LHCN-M2 (cell line): ENCODE measurements around the gene DNMT3A. TPM values are rescaled to one million over a fixed set of nuclear protein-coding genes. Genes with fewer than 3 reads are reported as not detected.

Experiments
- DNase-seq: peaks from one replicate; pipeline ENCODE4 v3.0.0-alpha.2; 2012; ENCODE audit warnings: low read depth
- polyA plus RNA-seq: library from polyadenylated mRNA; unstranded; fragments of >200 nt; gene quantifications from one replicate; pipeline ENCODE4 v1.2.1, GENCODE V29; 2012; ENCODE audit warnings: missing spikeins
- total RNA-seq: library from RNA; depleted of rRNA; stranded (reverse); fragments of >200 nt; gene quantifications from 2 replicates; pipeline ENCODE4 v1.2.3, GENCODE V29; 2014; rRNA removed

DNMT3A gene
- 3.1 and 5.0 TPM in 2 replicates for total RNA-seq
- polyA plus RNA-seq = 6.0 TPM

GRCh38 chr2:25341753-25342371 lies at the start of gene DNMT3A:
Gene DNMT3A, minus strand, starts transcription at chr2:25341925. Its CDS starts 27,941 bp downstream, at chr2:25313984.
- DNase-seq = peak; percentile 55

DNA sequence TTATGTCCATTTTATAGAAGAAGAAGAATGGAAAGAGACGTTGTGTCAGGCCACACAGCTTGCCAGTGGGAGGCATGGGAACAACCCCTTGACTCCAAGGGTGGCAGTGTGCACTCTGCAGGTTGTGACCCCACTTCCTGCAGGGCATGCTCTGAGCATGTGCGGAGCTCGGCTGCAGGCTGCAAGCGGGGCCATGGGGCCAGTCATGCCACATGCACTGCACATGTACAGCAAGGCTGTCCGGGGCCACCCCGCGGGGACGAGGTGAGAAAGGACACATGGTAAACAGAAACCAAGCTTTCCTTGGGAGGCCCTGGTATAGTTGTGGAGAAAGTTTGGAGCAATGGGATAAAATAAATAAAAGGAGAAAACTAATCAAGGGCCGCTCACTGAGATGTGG lies 47.4 kb upstream of the DNMT3A start:
- no peak for DNase-seq

- no peak for DNase-seq
Measured at GRCh38 chr2:25388491-25388890, 46.8 kb upstream of the DNMT3A start.

DNA sequence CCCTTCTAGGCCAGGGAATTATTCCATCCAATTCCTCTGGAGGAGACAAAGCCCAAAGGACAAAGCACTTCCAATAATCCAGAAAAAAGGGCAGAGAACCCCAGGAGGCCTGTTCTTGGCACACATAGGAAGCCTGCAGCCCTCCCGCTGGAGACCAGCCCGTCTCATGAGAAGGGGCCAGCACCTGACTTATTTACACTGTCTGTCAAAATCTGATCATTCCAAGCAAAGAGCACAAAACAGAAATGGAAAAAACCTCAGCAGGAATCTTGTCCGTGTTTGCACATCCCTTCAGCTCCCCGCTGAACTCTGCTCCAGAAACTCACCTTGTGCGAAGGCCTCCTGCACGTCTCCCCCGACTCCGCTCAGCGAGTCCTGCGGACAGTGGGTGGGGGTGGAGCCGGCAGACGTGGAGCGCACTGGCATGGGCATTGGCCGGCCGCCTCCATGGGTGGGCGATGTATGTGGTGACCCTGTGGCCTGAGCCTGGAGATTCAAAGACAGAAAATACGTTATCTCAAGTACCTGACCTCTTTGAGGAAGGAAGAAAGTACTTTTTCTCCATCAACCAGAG lies 46.2 kb upstream of the DNMT3A start:
- DNase-seq = no peak

DNA sequence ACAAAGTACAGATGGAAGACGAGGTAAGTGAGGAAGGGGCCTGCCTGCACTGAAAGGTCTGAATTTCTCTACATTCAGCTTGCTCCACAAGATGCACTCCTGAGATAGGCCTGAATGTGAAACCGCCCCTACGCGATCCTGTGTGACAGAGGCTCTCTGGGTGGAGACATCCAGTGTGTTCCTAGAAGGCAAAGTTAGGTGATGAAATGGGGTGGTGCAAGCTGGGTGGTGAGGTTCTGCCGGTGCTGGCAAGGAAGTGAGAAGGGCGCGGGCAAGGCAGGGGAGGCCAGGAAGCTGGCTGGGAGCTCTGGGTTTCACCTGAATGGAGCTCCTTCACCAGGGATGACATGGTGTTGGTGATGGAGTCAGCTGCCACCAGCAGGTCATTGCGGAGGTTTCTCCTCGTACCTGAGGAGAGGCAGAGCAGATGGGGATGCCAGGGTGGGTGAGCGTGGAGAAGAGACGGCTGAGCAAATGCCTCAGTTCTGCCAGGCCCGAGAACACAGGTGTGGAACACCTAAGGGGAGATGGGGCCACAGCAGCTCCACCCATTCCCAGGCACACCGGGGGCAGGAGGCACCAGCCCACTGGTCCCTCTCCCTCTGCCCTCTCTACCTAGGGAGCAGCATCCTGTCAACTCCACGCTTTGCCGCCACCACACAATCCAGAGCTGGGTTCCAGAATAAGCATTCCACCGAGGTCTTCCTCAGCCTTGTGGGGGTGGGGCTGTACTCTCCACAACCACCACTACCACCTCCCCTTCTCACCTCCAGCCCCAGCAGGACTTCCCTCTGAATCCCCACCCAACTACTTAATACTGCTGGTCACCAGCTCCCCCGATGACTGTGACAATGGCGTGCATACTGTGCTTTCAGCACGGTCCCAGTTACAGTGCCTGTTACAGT lies 45.5 kb upstream of the DNMT3A start:
- DNase-seq = no peak

GRCh38 chr2:25385910-25386309 lies 44.2 kb upstream of the DNMT3A start:
- DNase-seq = no peak

DNA sequence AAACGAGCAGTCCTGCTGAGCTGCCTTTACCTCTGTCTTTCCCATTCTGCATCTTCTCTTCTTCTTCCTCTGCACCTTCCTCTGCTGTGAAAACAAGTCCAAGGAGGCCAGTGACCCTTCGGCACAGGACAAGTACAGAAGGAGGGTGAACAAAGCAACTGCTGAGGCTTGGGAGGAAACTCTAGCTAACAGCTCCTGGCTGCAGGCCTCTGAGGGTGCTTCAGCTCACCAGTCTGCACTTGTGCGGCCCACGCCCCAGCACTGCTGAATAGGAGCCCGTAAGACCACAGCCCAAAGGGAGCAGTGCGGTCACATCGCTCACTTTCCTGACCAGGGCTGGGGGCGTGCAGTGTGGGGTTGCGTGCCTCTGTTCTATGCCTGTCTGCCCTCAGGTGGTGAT lies 42.1 kb upstream of the DNMT3A start:
- no peak for DNase-seq

- no peak for DNase-seq
Measured at GRCh38 chr2:25381502-25381901, 39.8 kb upstream of the DNMT3A start.

DNA sequence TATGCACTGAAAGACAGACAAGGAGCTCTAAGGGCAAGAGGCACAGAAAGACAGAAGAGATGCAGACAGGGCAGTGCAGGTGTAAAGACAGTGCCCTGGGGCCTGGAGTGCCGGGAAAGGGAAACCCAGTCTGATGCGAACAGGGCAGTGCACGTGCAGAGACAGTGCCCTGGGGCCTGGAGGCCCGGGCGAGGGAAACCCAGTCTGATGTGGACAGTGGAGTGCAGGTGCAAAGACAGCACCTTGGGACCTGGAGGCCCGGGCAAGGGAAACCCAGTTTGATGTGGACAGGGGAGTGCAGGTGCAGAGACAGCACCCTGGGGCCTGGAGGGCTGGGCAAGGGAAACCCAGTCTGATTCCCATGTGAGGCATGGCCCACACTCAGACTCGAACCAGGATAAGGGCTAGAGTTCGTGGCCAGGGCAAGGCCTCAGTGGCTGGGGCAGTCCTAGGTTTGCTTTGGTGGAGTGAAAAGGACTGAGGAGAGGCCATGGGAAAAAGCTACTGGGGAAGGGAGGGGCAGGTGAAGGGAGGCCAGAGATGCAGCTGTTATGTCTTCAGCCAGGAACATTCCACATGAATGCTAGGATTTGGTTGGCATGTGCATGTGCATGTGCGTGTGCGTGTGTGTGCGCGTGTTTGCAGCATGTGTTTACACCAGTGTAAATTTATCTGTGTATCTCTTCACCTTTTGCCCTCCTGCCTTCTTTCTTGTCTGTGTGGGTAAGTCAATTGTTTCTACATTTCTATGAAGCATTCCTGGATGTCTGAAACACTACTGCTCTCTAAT lies 39.1 kb upstream of the DNMT3A start:
- peak; percentile 66 for DNase-seq

- no peak for DNase-seq
Measured at GRCh38 chr2:25380023-25380422, 38.3 kb upstream of the DNMT3A start.

DNA sequence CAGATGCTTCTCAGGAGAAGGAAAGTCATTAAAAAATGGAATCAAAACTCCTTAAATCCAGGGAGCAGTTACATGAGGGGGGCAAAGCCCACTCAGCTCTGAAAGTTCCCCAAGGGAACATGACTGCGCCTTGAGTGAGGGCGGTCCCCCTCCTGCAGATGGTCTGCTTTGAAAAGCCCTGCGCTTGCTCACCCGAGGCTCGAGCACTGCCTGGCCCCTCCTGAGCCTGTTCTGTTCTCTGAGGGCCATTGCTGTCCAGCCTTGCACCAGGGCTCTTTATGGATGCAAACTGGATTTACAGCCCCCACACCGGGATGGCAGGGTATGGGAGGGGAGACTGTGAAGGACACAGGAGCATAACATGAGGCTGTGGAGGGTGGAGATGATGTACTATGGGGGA lies 37.8 kb upstream of the DNMT3A start:
- DNase-seq = no peak

- DNase-seq = peak; percentile 31
Measured at GRCh38 chr2:25378731-25379490, 37.2 kb upstream of the DNMT3A start.

- no peak for DNase-seq
Measured at GRCh38 chr2:25377822-25378421, 36.2 kb upstream of the DNMT3A start.

DNA sequence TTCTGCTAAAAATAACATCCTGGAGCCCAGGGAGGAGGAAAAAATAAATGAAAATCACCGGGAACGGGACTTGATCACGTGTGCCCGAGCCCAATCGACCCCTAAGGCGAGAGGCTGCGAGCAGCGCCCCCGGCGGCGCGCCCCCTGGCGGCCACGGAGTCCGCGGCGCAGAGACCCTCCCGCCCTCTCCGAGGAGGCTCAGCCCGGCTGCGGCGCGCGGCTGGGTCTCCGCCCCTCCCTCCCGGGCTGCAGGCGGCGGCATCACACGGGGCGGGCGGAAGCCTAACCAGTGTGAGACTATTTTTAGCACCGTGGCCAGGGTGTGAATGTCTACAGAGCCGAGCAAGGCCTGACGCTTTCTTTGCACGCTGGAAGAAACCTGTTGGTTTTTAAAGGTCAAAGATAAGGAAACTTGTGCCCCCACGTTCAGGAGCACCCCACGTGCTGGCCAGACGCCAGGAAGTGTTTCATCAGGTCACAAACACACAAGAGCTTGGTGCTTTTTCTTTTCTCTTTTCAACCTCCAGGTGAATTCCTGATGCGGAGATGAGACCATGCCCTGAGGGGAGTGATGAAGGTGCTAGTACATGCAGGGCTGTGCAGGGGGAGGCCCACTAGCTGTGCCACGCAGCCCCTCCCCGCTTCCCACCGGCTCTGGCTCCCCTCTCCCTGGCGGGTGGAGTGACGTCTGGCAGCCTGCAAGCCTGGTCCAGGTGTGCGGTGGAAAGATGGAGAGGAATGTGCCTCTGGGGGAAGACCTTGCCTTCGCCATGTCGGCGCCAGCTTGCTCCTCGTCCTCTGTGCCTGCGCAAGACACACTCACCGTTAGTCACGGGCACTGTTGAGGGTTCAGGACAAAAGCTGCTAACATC lies 35.3 kb upstream of the DNMT3A start:
- DNase-seq = peak; percentile 83

DNA sequence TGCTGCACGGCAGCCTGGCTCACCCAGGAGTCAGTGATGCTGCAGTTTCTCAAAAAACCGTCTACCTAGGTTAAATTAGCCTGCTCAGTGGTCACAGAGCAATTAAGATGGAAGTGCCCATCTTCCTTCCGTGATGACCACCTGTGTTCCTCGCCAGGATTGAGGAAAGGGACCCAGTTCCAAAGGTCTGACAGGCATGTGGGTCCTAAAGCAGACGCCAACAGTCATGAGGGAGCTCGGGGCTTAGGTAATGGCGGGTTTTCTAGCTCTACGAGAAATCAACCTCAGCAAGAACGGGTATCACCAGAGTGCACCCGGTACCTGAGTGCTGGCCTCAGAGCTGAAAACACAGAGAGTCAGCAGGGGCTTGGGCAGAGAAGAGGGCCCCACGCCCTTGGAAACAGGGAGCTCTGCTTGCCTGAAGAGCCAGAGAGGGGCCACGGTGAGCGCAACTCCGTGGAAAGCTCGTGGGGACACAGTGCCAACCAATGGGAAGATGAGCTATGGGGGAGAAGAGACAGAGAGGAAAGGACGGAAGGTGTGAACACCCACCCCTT lies 34.3 kb upstream of the DNMT3A start:
- DNase-seq = no peak

GRCh38 chr2:25375371-25375988 lies 33.8 kb upstream of the DNMT3A start:
- no peak for DNase-seq

DNA sequence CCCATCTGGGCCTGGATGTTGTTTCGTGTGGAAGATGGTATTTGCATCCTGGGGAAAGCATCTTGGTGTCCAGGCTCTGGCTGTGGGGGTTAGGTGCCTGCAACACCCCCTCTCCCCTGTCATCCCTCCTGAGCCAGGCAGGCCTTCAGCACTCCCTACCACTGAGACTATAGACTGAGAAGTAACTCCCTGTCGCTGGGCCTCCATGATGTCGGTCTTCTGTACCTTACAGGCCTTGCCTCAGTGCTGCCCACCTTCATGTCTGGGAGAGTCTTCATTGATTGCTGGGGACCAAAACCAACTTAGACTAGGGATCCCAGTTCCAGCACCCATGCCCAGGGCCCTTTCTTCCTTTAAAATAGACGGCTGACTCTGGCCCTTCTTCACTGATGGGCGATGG lies 33.1 kb upstream of the DNMT3A start:
- no peak for DNase-seq

DNA sequence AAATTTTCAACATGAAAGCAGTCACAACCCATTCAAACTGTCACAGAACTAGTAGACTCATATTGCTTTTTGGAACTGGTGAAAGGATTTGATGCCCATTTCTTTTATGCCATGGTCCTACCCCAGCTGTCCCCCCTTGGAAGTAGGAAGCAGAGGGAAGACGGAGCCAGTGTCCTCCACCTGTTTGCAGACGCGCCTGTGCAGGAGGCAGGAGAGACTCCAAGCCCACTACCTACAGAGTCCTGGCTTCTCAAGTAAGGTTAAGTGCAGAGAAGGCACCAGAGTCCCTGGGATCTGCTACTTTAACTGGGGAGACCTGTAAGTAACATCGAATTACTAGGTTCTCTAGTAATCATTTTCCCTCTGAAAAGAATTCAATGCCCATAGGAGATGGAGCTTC lies 32.7 kb upstream of the DNMT3A start:
- no peak for DNase-seq
